SIG-M5 (cell line): Measurements from ENCODE around the gene CCDC102B.
"Not testable (repeated sequence)": the region's sequence is repeated elsewhere in the genome, so short reads cannot be mapped to it uniquely, and the experiment has no call there.

Experiments
- DNase-seq: peaks from one replicate; lab custom pipeline; 2025; lab: John Stamatoyannopoulos, UW

Gene CCDC102B

GRCh38 chr18:68797871-68798270 lies at the start of gene CCDC102B:
CCDC102B (plus strand) TSS chr18:68798080; CDS start chr18:68836764, 38,684 bp downstream.
- no peak for DNase-seq

- no peak for DNase-seq
These were observed 40.8 kb upstream of the CCDC102B start for GRCh38 chr18:68757126-68757525.

- no peak for DNase-seq
These were observed 38.6 kb upstream of the CCDC102B start for GRCh38 chr18:68759308-68759707.

GRCh38 chr18:68763083-68763482 lies 34.8 kb upstream of the CCDC102B start:
- DNase-seq, result no peak

GRCh38 chr18:68764016-68764415 lies 33.9 kb upstream of the CCDC102B start:
- no peak for DNase-seq

GRCh38 chr18:68766433-68766832 lies 31.4 kb upstream of the CCDC102B start:
- no peak for DNase-seq

GRCh38 chr18:68769461-68769860 lies 28.4 kb upstream of the CCDC102B start:
- no peak for DNase-seq

GRCh38 chr18:68772268-68772667 lies 25.6 kb upstream of the CCDC102B start:
- no peak for DNase-seq

- no peak for DNase-seq
These were observed 19.5 kb upstream of the CCDC102B start for GRCh38 chr18:68778280-68778886.

GRCh38 chr18:68779169-68779568 lies 18.7 kb upstream of the CCDC102B start:
- no peak for DNase-seq

GRCh38 chr18:68780802-68781635 lies 16.9 kb upstream of the CCDC102B start:
- no peak for DNase-seq

- no peak for DNase-seq
These were observed 14.4 kb upstream of the CCDC102B start for GRCh38 chr18:68783506-68783905.

GRCh38 chr18:68784071-68784470 lies 13.8 kb upstream of the CCDC102B start:
- no peak for DNase-seq

GRCh38 chr18:68790290-68790689 lies 7.6 kb upstream of the CCDC102B start:
- not testable (repeated sequence) for DNase-seq

GRCh38 chr18:68791801-68792200 lies 6.1 kb upstream of the CCDC102B start:
- no peak for DNase-seq

GRCh38 chr18:68793951-68794350 lies 3.9 kb upstream of the CCDC102B start:
- no peak for DNase-seq

GRCh38 chr18:68796936-68797690 lies 767 bp upstream of the CCDC102B start:
- no peak for DNase-seq

- DNase-seq, result no peak
These were observed 2.2 kb downstream of the CCDC102B start for GRCh38 chr18:68800075-68800474.

- DNase-seq, result no peak
These were observed 5.5 kb downstream of the CCDC102B start for GRCh38 chr18:68803356-68803755.

- DNase-seq, result no peak
These were observed 19.7 kb downstream of the CCDC102B start for GRCh38 chr18:68817584-68817983.

GRCh38 chr18:68818584-68818983 lies 20.7 kb downstream of the CCDC102B start:
- no peak for DNase-seq

- DNase-seq, result no peak
These were observed 25.0 kb downstream of the CCDC102B start for GRCh38 chr18:68822926-68823325.

GRCh38 chr18:68826121-68826520 lies 28.2 kb downstream of the CCDC102B start:
- no peak for DNase-seq
